Hematopoietic multipotent progenitor cell treated with erythropoietin and hydrocortisone succinate and interleukin-3 and kit ligand, for 8 days (in vitro differentiated cells): ENCODE data around the gene EGR2.

Experiments used
- DNase-seq: peaks from one replicate; pipeline ENCODE4 v3.0.0-alpha.2; 2015

EGR2 gene

DNA sequence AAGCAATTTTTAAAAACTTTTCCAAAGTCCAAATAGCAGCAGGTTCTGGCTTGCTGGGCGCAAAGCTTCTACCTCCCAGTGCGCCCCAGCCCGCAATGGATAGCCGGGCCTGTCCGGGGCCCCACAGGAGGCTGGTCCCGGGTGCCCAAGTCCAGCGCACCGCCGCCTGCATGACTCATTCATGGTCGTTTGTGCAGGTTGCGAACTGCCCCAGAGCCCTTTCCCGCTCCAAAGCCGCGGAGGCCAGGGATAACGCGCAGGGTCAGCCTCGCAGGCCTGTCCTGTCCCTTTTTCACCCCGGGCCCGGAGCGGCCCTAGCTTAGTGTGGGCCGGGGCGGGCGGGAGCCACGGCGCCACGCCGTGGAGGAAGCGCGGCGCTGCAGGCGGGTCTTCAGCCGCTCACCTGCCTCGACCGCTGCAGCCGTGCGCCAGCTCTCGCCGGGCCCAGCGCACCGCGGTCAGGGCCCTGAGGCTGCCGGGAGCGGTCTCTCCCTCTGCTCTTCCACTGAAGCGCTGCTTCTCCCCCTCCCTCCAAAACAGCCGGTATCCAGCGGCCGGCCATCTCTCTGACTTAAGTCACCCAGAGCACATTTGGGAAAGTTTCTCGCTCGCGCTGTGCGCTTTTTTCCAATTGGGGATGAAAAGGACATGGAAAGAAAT is 1.7 kb upstream of the EGR2 start:
- DNase-seq = peak; percentile 62

DNA sequence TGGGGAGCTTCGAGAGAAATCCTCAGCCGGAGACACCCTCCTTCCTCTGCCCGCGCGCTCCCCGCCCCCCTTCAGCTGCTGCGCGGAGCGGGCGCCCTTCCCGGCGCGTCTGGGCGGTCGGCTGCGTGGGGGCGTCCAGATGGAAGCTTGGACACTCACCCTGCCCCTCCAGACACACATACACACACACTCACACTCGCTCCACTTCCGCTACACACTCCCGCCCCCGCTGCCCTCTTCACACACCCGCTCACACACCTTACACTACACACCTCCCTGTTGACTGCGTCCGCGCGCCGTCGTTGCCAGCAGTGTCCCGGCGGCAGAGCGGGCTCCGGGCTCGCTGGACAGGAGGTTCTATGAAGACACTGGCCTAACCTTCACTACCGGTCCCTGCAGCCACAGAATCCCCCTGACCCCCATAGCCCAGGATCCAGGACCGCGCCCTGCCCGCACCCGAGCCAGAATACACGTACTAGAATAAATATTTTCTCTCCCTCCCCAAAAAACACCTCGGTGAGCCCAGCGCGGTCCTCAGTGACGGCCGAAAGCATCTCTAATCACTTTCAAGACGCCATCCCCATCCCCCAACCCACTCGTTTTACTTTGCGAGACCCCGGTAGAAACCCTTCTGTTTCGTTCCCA is 1.1 kb upstream of the EGR2 start:
- DNase-seq = no peak

DNA sequence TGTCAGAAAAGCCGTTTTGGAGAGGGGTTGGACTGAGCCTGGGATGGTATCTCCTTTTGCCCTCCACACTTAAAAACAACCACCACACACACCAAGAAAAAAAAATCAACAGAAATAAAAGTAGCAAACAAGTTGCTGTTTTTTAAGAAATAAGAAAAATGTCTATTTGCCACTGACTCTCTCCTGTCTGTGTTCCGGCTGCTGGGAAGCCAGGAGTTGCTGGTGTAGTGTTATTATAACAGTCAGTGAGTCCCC is 163 bp downstream of the EGR2 start:
- no peak for DNase-seq

DNA sequence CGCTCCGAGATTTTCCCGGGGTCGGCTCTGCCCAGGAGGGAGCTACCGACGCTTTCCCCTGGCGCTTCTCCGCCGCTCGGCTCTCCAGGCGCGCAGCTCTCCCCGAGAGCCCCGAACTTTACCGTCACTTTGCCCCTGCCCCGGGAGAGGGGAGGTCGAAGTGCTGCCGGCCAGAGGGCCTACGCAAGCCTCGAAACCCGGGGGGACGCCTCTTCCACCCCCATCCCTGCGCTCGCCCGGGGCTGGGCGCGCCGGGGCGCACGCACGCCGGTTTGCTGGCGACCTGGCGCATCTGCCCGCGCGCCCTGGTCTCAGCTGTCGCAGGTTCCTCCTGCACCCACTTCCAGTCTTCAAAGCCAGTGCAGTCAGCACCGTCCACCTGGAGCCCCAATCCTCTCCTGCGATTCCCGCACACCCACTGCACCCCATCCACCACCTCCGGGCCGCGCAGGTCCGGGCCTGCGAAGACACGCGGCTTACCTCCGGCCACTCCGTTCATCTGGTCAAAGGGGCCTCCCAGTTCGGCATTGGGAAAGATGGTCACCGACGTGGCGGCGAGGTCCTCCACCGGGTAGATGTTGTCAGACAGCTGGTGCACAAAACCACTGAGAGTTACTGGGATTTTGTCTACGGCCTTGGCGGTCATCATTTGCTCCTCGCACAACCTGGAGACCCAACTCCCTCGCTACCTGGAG is 638 bp downstream of the EGR2 start:
- no peak for DNase-seq

DNA sequence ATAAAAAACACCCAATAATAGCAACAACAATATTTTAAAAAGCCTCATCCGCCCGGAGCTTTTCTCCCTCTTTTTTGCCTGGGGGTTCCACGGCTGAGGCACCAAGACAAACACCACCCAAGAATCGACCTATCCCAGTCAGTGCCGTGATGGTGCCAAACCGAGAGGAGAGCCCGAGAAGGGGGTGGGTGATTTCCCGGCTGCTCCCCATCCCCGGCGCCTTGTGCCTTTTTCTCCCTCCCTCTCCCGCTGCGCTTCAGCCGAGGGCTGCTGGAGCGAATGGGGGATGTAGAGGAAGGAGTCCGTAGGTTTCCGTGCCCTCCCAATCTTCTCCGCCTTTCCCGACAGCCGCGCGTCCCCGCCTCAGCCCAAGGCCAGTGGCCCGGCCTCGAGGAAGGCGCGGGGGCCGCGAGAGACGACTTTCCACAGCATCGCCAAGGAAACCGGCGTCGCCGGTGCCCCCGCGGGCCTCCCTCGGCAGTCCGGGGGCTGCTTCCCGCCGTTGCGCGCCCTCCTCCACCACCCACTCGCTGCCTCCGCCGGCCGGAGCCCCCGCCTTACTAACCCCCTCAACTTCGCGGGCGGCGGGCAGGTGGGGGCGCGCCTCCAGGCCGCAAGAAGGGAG is 1.3 kb downstream of the EGR2 start:
- no peak for DNase-seq

DNA sequence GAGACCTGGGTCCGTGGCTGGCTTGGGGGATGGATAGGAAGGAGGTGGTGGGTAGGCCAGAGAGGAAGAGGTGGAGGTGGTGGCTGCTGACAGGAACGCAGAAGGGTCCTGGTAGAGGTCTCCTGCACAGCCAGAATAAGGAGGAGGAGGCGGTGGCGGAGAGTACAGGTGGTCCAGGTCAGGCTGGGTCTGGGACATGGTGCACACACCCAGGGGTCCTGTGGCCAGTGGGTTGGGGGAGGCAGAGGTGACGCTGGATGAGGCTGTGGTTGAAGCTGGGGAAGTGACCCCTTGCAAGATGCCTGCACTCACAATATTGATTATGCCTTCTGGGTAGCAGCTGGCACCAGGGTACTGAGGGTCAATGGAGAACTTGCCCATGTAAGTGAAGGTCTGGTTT is 2.2 kb downstream of the EGR2 start:
- no peak for DNase-seq

DNA sequence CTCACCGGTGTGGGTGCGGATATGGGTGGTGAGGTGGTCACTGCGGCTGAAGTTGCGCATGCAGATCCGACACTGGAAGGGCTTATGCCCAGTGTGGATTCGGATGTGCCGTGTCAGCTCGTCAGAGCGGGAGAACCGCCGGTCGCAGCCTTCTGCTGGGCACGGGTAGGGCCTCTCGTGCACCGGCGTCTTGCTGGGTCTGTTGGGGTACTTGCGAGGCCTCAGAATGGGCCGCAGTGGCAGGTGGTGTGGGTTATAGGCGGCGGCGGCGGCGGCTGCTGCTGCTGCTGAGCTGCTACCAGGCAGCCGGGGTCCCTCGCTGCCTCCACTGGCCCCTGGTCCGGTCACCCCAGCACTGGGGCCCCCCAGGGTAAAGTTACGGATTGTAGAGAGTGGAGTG is 2.7 kb downstream of the EGR2 start:
- no peak for DNase-seq

DNA sequence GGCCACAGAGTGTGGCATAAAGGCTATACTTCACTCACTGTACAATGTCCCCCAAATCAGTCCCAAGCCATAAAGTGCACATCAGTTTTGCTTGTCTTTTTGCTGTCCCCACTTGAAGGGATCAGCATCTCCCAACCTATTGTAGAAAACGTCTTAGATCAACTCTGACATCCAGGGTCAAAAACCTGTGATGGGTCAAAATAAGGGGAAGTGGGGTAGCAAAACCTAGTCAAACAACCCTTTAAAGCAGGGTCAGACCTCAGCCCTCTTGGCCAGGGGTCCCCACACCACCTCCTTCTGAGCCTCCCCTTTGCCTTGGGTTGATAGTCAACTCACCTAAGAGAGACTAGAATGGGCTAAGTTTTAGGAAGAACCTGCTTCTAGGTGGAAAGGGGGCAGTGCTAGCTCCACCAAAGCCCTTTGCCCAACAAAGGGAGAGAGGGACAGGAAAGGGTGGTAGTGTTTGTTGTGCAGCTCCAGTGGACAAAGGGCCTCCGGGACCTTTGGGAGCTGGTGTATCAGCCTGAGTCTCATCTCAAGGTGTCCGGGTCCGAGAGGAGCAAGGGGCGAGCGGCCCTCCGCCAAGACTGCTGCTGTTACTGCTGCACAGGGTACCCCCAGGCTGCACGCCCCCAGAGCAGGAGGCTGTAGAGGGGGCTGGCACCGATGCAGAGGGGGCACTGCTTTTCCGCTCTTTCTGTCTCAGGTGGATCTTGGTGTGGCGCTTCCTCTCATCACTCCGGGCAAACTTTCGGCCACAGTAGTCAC is 3.3 kb downstream of the EGR2 start:
- DNase-seq = no peak

DNA sequence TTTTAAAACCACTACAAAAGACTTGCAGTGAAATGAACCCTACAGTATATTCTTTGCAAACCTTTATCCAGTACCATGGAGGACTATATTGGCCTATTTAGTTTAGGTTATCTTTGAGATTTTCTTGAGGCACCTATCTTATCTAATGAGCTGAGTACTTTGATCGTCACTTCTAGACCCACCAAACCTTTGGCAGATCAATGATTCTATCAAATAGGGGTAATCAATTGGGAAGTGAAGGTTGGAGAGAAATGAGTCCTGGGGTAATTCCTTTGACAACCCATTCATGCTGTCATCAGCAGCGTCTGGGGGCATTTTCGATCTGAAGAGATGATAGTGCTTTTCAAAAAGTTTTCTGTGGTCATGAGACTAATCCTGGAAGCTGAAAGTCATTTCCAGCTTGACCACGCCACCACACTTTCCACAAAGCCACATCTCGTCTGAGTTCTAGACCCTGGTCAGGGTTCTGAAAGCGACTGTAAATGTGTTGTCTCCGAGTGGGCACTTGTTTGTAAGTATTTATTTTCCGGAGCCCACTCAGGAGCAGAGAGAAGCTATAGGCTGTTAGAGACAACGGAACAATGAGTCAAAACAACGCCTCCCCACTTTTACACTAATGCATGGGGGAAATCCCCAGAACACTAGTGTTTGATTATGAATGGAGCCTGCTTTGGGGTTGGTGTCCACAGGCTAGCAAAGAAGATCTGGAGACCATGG is 4.8 kb downstream of the EGR2 start:
- no peak for DNase-seq

DNA sequence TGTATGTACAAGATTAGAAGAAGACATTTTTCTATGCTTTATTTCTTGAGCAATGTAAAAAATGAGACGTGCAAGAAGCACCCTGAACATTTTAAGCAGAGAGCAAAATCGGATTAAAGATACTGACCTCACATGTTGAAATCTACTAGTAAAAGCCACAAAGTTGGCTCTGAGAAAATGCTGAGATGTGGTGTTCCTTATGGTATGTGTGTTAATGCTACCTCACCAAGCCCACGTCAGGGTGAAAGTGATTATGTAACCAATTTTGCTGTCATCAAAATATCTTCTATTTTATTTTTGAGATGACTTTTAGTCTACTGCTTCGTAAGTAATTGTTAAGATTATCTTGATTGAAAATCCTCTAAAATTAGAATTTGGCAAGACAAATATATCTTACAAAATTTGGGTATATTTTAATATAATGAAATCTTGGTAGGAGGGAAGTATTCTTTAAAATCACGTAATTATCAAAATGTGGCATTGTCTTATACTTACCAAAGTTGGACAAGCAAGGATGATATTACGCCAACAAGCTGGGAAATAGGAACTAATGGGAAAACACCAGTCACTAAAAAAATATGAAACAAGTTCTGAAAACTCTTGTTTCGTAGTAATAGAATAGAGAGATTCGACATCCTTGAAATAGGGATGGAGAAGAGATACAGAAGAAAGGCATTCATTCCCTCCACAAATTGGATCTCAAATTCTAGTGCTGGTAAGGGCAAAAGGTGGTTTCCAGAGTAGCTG is 5.8 kb downstream of the EGR2 start:
- DNase-seq = no peak

DNA sequence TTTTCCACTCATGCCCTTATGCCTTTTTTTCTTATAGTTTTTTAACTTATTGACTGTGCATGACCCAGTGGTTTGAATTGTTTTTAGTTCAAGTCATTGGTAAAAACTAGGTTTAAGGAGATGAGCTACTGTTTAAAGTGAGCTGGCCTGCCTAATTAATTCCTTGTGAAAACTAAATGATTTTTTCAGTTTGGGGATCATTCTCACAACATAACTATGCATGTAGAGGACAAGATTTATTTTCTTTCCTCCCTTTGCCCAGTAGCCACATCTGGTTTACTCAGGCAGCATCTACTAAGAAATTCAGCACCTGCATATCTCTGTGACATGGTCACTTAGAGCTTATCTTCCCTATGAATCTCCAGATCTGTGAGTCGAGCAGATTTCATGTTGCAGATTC is 9.9 kb downstream of the EGR2 start:
- DNase-seq = no peak

DNA sequence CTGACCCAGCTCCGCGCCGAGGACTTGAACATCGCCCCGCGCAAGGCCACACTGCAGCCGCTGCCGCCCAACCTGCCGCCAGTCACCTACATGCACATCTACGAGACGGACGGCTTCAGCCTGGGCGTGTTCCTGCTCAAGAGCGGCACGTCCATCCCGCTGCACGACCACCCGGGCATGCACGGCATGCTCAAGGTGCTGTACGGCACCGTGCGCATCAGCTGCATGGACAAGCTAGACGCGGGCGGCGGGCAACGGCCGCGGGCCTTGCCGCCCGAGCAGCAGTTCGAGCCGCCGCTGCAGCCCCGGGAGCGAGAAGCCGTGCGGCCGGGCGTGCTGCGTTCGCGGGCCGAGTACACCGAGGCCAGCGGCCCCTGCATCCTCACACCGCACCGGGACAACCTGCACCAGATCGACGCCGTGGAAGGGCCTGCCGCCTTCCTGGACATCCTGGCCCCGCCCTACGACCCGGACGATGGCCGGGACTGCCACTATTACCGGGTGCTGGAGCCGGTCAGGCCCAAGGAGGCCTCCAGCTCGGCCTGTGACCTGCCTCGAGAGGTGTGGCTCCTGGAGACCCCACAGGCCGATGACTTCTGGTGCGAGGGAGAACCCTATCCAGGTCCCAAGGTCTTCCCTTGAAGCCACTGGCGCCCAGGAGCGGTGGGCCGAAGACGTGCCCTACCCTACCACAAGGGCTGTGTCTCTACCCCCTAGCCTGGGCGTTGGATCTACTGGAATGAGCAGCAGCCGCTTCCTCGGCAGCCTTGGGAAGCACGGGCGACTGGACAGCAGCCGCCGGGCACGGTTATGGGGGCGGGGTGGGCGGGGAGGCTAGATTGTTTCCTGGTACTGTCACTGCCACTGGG is 10.7 kb downstream of the EGR2 start:
- no peak for DNase-seq

DNA sequence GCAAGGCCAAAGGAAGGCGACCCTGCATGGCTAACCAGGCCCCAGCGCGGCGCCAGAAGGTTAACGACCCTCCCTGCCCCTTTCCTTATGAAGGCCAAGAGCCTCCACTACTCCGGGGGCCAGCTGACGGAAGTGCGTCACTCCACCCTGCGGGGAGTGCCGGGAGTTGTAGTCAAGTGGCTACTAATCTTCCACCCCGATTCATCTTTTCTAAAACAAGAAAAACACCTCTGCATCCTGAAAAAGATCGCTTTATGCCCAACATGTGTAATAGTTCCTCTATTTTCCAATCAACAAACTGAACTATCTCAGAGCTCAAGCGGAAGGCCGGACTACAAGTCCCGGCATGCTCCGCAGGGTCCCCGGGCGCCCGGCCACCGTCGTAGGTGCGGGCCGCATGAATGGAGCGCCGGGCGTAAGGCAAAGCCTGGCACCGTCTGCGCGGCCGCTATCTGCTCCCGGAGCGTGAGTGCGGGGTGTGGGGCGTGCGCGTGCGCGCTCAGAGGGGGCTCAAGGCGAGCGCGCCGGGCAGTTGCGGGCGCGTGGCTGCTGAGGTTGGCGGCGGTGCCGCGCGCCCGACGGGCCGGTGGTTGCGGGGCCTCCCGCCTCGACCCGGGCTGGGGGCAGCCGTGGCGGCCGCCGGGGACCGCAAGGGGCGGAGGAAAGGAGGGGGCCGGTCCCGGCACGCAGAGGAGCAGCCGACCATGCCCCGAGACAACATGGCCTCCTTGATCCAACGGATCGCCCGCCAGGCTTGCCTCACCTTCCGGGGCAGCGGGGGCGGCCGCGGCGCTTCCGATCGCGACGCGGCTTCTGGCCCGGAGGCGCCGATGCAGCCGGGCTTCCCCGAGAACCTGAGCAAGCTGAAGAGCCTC is 11.6 kb downstream of the EGR2 start, which contains the start of gene ADO:
ADO (plus strand) TSS at position 365 of the 875 bp plus-strand sequence; CDS start at position 705, 340 bp downstream.
- DNase-seq = peak; percentile 86

DNA sequence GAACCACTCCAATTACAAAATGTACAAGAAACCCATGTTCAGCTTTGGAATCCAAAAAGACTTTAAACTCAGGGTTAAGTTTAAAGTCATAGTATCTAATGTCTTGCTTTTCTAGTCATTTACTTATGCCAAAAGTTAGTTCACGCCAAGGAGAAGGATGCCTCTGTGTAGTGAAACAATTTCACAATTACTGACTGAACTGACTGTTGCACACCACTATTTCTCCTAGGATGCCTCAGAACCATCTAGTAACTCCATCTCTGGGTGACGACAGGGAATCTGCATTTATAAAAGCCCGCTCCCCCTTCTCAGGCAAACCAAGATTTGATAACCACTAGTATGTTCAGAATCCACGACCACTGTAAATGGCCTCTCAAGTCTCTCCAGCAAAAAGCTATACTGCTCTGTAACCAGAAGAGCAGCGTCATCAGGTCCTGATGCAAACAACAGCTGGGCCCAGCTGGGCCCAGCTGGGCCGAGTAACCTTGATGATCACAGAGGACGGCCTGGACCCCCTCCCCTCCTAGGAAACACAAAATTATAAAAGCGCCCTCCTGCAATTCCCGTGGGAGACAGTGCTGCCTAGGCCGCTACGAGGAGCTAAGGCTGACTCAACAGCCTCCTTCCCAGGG is 12.3 kb downstream of the EGR2 start:
- no peak for DNase-seq

DNA sequence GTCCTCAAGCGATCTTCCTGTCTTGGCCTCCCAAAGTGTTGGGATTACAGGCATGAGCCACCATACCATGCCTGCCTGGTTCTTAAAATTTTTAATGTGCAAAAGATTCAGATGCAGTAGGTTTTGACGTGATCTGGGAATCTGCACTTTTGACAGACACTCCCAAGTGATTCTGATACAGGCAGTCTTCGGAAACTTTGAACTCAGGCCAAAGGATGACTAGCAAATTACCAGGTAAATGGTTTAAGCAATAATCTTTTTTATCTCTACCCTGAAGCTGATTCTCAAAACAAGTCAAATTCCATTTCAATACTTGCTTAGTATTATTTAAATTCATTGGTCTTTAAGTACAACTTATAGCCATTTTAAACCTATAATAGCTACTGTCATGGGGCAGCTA is 14.3 kb downstream of the EGR2 start:
- DNase-seq = no peak

DNA sequence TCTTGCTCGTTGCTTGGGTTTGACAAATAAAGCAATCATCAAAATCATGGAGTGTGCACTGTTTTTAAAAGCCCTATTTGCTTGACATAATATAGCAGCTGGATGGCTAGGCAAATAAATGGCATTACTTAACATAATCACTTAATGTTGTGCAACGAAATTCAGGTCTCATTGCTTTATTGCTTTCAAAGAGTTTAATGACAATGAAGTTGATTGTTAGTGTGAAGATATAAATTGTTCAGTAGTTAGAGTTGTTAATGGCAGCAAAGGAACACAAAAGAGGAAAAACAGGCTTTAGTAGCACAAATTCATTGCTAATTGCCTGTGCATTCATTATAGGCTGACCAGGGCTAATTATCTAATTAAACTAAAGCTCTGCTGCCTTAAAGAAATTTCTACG is 19.3 kb downstream of the EGR2 start:
- DNase-seq = no peak

DNA sequence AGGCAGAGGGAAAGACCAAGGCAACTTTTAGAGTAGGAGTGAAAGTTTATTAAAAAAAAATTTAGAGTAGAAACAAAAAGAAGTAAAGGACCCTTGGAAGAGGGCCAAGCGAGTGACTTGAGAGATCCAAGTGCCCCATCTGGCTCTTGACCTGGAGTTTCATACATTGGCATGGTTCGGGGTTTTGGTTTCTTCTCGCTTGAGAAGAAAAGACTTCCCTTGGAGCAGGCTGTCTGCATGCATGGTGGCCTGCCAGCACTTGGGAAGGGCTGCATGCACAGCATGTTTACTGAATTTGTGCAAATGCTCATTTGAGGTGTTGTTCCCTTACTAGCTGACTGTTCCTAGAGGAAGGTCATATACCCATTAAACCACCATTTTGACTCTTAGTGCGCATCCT is 20.4 kb downstream of the EGR2 start:
- no peak for DNase-seq

DNA sequence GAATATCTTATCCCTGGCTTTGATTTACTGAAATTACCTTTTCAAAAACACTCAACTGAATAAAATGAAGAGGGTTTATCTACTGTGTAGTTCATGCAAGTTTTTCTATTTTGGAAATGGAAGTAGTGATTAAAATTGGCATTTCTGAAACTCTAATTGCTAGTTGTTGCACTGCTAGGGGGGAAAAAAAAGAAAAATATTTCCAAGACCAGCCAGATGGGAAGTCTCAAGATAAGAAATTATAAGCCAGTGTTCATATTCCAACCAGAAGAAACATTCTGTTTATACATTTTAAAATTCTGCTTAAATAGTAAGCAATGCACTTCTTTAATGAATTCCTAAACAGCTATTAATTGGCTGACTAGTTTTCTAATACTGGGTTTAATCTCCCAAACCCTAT is 21.1 kb downstream of the EGR2 start:
- no peak for DNase-seq

DNA sequence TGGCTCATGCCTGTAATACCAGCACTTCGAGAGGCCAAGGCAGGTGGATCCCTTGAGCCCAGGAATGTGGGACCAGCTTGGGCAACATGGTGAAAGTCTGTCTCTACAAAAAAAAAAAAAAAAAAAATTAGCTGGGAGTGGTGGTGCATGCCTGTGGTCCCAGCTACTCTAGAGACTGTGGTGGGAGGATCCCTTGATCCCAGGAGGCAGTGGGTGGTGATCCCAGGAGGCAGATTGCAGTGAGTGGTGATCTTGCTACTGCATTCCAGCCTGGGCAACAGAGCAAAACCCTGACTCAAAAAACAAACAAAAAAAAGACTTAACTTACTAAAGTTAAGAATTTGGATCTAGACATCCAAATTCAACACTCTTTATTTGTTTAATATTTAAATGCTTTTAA is 21.9 kb downstream of the EGR2 start:
- no peak for DNase-seq
